Stimulated activated CD8-positive, alpha-beta memory T cell treated with anti-CD3 and anti-CD28 coated beads, Interleukin-4, amount 100 ng/mL, for 4 hours (primary cell): ENCODE results near the gene ANKRD24.
"Not testable (repeated sequence)": the region's sequence is repeated elsewhere in the genome, so short reads cannot be mapped to it uniquely, and the experiment has no call there.

ENCODE experiments used
- DNase-seq, 2 donors: peaks; one replicate each; pipeline ENCODE4 v3.0.0-alpha.2; 2020; ENCODE audit warnings: low read depth in 2 of 2, low spot score in 1 of 2

The ANKRD24 gene

DNA sequence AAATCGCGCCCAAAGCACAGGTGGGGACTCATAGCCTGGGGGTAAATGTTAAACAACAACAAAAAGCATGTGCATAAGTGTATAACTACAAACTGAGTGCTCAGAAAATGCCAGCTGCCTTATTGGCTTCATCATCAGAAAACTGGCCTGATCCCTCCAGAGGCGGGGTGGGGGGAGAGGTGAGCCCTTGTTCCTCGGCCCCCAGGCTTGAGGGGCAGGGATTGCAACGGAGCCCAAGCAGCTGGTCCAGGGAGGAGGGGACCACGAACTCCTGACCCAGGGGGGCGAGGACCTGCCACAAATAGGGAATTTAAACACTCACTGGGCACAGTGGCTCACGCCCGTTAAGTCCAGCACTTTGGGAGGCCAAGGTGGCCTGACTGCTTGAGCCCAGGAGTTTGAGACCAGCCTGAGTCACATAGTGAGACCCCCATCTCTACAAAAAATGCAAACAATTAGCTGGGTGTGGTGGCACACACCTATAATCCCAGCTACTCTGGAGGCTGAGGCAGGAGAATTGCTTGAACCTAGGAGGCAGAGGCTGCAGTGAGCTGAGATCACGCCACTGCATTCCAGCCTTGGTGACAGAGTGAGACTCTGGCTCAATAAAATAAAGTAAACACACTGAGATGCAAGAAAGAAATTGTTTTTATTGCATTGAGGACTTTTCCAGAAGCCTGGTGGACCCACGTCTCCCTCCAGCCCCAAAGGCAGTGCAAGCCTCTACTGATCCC, 8.8 kb upstream of the ANKRD24 start:
- no peak for DNase-seq

DNA sequence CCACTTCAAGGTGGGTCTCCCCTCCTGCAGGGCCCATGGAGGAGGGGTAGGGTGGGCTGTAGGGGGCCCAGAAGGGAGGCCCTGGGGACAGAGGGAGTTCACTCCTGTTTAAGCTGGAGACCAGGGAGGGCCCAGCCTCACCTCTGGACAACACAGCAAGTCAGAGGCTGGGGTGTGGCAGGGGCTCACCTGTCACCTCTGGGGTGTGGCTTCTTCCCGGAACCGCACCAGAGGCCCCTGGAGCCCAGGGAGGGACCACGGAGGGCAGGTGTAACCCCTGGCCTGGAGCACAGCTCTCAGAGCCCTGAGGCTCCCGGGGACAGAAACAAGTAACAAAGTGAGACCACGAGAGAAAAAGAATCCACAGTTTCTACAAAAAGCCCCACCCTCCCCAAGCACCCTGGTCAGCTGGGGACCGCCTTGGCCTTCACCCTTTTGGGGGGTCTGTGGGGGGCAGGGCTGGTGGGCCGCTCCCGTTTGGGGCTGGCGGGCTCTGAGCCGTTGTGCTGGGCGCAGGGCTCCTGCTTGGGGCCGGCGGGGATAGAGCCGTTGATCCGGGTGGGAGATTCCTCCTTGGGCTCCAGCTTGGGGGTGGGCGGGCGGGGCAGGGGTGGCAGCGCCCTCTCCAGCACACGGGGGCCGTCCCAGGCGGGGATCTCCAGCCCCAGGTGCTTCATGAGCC, 8.1 kb upstream of the ANKRD24 start:
- DNase-seq: no peak

DNA sequence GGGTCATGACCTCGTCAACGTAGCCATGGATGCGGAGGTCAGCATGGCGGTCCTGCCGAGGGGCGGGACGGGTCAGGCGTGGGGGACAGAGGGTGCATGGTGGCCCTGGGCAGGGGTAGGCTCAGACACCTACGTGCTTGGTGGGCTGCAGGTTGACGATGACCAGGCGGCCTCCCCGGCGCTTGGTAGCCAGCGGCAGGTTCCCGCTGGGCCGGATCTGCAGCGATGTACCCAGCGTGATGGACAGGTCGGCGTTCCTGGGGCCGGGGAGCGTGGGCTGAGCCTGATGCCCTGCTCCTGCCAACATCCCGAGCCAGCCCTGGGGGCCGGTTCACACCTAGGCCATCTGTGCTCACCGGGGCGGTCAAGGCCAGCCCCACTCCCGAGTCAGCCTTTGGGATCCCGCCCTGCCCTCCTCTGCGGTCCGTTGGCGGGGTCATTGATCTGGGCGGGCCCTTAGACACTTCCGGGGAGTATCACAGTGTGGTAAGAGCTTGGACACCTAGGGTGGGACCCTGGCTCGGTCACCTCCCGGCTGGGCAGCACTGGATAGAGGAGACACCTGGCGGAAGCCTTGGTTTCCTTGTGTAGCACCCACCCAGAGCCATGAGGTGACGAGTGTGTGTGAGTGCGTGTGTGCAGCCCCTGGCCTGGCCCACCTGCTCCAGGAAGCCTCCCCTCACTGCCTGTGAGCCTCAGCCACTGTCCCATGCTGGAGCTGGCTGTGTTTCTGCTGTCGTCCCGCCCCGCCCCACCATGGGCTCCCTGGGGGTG, 7.4 kb upstream of the ANKRD24 start:
- DNase-seq: no peak

DNA sequence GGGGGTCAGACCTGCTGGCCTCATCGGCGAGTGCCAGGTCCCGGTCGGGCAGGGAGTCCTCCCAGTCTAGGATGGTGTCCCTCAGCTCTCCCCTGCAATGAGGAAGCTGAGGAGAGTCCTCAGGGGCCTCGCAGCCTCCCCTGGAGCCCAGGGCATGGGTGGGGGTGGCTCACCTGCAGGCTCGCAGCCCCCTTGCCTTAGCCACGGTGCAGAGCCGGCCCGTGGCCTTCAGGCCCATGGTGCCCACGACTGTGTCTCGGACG, 6.9 kb upstream of the ANKRD24 start:
- DNase-seq: no peak

DNA sequence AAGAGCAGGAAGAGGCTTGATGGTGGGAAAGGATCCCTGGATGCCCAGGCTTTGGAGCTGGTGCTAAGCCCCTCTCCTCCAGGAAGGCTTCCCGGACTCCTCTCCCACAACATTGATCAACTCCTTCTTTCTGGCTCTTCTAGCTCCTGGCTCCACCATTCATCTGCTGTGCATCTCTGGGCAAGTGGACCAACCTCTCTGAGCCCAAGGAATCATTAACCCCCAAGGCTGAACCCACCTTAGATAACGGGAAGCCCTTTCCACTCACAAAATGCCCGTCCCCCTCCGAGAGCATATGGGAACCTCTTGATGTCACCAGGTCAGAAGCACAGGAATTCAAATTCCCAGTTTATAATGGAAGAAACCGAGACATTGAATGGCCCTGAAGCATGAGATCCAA, 5.3 kb upstream of the ANKRD24 start:
- DNase-seq: no peak

DNA sequence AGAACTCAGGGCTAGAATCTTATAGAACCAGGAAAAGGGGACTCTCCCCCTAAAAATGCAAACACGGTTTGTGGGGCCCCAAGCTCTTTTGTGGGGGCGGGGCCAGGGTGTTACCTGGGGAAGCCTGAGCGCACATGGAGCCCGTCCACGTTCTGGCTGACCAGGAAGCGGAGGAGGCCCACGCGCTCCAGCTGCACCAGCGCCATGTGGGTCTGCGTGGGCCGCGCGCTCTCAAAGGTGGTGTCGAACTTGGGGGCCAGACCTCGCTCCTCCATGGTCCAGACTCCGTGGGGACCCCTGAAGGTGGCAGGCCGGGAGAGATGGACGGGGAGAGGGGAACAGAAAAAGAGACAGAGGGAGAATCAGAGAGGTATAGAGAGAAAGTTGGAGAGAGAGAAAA, 3.5 kb upstream of the ANKRD24 start:
- no peak for DNase-seq

DNA sequence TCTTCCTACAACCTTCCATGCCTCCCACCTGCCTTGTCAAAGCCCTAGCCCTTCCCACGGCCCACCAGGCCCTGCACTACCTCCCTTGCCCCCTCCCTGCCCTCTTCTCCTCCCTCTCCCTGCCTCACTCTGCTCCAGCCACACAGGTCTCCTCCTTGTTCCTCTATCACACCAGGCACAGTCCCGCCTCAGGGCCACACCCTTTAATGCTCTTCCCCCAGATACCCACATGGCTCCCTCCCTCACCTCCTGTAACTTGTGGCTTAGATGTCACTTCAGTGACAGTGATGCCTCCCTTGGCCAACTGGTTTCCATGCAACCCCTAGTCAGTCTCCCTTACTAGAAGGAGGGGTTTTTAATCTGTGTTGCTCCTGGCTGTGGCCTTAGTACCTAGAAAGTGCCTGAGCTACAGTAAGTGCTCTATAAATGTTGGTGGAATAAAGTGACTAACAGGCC, 1.4 kb upstream of the ANKRD24 start:
- DNase-seq: no peak

DNA sequence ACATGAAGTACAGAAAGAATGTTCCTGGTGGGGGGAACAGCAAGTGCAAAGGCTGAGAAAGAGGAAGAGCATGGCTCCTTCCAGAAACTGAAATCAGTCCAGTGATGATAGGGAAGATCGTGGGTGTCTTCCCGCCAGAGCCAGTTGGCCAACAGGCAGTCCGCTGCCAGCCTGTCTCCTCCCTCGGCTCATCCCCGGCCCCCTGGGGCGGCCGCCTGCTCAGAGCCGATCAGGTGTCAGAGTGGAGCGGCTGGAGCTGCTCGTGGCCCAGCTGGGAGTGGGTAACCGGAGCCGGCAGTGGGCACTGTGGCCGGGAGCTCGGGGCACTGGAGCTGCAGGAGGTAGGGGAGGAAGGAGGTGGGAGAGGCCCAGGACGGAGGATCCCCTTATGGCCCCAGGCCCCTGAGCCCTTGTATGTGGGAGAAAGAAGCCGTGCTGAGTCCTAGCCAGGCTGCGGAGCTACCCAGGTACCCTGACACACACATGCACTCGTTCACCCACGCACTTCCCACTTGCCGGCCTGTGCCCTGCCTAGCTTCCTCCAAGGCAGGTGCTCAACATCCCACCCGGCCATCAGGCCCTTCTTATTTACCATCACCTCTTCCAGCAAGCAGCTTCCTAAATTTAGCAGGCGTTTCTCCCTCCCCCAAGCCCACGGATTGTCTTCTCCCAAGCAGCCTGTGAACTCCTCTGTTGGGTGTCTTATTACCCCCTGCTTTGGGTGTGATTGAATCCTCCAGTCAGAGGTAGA, 1.7 kb downstream of the ANKRD24 start:
- DNase-seq: no peak

DNA sequence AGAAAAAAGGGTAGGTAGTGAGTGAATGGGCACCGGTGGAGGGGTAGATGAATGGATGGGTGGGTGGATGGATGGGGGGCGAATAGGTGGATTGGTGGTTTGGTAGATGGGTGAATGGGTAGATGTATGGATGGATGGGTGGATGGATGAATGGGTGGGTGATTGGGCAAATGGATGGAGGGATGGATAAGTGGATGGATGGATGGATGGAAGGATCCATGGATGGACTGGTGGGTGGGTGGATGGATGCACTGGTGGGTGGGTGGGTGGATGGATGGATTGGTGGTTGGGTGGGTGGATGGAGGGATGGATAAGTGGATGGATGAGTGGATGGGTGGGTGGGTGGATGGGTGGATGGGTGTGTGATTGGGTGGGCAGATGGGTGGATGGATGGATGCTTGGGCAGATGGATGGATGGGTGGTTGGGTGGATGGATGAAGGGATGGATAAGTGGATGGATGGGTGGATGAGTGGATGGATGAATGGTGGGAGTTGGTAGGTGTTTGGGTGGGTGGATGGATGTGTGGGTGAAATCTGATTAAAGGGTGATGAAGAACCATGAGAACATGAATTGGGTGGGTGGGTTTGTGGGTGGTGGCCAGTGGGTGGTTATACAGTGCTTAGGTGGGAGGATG, 2.3 kb downstream of the ANKRD24 start:
- DNase-seq: no peak

DNA sequence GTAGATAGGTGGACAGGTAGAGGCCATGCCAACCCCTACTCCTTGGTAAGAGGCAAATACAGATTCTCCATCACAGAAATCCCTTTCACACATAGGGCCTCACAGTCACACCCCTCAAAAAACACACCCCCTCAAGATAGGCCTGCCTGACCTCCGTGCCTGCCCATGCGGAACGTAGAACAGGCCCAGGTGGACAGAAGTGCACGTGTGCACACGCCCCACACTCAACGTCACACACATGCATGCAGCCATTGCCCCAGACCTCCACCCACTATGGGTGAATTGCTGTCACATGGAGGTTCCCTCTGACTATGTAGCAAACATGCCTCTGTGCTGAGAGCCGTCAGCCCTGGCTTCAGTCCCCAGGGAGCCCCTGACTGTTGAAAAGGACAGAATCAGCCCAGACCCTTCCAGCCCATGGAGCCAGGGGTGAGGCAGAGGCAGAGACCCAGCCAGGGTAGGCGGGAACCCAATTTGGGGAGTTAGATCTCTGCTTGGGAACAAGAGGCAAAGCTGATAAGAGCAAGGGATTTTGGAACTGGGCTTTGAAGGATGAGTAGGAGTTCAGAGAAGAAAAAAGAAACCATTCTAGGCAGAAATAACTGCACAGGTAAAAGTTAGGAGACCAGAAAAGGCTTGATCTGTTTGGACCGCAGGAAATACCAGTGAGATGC, 3.1 kb downstream of the ANKRD24 start:
- no peak for DNase-seq

DNA sequence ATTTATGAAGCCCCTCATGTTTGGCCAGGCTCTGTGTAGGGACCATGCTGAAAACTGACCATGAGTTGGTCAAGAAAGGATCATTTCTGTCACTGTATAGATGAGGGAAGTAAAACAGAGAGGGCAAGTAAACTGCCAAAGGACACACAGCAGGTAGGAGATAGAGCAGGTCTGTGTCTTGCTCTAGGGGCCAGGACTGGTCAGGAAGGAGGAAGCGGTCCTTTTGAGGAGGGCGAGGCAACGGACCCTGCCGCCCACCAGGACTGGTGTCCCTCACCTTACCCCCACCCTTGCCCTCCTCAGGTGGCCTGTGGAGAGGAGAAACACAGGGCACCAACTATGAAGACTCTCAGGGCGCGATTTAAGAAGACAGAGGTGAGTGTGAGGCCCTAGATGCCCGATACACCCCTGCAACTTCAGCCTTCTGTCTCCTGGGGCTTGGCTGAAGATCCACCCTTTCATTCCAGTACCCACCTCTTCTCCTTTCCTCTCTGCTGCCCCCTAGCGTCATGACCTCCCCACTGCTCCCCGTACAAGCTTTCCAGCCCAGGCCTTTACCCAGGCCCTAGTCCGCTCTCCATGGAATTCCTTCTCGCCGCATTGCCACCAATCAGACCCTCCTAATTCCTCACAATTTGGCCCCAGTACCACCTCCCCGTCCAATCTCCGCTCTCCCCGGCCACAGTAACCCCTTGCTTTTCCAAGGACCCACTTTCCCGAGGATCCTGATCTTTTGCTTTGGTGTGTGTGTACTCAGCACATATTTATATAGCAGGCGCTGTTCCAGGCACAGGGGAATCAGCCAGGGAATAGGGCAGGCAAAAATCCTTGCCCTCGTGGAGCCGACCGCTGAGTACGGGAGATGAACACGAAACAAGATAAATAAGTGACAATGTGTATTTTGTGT, 3.9 kb downstream of the ANKRD24 start:
- peak; percentile 44 to 67 for DNase-seq

DNA sequence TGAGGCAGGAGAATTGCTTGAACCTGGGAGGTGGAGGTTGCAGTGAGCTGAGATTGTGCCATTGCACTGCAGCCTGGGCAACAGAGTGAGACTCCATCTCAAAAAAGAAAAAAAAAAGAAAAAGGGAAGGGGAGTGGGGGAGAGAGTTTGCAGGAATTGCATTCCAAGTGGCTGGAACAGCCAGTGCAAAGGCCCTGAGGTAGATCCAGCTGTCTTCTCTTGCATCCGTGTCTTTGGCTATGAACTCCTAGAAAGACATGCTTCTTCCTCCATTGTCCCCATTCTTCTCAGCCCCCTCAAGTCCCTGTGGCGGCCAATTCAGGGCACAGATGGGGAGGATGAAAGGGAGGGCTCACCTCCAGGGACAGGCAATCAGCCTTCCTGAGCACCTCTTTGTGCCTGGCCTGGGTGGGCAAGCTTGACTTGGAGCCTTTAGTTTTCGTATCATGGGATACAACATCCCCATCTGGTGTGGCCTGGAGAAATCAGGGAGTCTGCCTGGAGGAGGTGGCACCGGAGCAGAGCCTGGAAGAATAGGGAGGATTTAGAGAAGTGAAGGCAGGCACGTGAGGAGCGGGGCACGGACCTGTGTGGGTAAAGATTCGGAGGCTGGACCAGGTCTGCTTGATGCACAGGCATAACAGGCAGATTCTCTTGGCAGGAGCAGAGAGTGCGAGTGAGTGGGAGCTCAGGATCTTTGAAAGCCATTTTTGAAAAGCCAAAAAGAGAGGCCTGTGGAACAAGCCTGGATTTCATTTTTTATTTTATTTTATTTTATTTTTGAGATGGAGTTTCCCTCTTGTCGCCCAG, 5.0 kb downstream of the ANKRD24 start:
- DNase-seq: no peak

DNA sequence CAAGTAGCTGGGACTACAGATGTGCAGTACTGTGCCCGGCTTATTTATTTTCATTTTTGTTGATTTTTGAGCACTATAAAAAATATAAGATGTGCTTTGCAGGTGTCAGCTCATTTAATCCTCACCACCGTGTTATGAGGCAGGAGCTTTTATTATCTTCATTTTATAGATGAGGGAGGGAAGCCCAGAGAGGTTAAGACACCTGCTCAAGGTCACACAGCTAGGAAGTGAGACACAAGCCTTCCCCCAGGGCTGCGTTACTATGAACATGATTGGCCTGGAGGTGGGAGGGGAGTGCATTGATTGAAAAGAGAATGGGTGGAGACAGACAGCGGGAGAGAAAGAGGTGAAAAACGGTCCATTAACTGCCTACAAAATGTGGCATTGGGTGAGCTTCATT, 7.2 kb downstream of the ANKRD24 start:
- DNase-seq: no peak

DNA sequence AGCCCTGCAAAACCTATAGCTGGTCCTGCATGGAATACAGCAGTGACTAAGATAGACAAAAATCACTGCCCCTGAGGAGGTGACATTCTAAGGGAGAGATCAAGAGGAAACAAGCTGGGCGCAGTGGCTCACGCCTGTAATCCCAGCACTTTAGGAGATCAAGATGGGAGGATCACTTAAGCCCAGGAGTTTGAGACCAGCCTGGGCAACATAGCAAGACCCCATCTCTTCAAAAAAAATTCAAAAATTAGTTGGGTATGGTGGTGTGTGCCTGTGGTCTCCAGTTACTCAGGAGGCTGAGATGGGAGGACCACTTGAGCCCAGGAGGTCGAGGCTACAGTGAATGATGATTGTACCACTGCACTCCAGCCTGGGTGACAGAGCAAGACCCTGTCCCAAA, 10.0 kb downstream of the ANKRD24 start:
- not testable (repeated sequence) for DNase-seq

DNA sequence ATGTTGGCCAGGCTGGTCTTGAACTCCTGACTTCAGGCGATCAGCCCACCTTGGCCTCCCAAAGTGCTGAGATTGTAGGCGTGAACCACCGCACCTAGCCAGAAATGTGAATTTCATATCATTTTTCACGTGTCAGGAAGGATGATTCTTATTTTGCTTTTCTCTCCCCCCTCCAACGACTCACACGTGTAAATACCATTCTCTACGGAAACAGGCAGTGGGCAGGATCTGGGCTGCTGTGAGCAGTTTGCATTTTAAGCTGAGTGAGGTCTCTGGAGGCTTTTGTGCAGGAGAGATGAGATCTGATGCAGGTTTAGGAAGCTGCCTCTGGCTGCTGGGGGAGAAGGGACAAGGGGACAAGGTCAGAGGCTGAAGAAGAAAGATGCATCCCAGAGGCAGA, 11.9 kb downstream of the ANKRD24 start:
- no peak for DNase-seq

DNA sequence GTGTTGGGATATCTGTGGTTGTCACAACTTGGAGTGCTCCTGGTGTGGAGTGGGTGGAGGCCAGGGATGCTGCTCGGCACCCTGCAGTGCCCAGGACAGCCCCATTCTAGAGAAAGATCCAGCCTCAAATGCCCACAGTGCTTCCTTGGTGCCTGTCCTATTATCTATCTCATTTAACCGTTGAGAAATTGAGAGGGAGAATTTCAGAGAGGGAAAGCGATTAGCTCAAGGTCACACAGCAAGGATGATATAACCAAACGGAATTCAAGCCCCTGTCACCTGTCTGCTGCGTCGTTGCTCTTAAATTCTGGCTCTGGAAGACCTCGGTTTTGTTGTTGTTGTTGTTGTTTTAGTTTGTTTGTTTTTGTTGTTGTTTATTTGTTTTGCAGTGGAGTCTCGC, 13.5 kb downstream of the ANKRD24 start:
- DNase-seq: no peak

DNA sequence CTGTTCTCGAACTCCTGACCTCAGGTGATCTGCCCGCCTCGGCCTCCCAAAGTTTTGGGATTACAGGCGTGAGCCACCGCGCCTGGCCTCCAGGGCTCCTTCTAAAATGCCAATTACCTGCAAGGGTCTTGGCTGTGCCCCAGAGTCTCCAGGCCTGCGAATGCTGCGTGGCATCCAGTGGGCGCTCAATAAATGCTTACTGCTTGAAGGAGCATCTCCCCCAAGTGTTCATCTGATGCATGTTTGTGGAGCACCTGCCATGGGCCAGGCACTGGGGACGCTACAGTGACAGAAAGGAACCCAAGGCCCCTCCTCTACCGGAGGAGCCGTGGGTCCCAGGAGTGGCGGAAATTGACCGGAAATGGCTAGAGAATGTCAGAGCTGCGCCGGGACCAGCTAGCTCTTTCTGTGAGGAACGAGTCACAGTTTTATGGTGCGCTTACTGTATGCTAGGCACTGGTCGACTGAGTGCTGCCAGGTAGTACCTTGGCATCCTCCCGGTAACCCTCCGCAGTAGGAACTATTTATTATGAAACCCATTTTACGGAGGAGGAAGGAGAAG, 14.2 kb downstream of the ANKRD24 start:
- DNase-seq: no peak

DNA sequence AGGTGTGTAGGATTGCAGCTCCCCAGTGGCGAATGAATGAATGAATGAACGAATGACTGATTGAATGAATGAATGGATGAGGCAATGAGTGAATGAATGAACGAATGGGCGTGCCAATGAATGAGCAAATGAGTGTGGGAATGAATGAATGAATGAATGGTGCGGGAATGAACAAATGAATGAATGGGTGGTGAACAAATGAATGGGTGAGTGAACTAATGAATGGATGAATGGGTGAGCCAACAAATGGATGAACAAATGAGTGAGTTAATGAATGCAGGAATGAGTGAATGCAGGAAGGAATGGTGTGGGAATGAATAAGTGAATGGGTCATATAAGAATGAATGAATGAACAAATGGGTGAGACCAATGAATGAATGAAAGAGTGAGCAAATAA, 14.7 kb downstream of the ANKRD24 start:
- no peak for DNase-seq
